Measurements from ENCODE around the gene TLCD2.
"Not testable (repeated sequence)": the region's sequence is repeated elsewhere in the genome, so short reads cannot be mapped to it uniquely, and the experiment has no call there.

TLCD2 gene

DNA sequence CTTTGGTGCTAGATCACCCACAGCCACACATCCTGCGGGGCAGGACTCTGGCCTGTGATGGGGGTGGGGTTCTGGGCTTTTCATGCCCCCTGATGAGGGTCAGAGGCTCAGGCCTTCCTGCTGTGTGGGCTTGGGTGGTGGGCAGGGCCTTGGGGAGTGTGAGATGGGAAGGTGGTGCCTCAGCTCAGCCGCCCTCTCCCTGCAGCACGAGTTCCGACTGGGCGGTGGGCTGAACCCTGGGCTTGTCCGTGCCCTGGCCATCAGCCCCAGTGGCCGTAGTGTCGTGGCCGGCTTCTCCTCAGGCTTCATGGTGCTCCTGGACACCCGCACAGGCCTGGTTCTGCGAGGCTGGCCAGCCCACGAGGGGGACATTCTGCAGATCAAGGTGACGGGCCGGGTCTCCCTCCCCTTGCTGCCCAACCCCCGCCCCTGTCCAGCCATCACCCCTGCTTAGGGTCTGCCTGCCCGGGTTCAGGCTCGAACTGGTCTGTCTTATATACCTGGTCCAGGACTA is 25.7 kb upstream of the TLCD2 start:
- DNase-seq: no peak

GRCh38 chr17:1735418-1735817 is 25.2 kb upstream of the TLCD2 start:
- DNase-seq: no peak

GRCh38 chr17:1733759-1734158 is 23.6 kb upstream of the TLCD2 start:
- DNase-seq: no peak

- no peak for DNase-seq
Observed at GRCh38 chr17:1732833-1733321, 22.7 kb upstream of the TLCD2 start.

DNA sequence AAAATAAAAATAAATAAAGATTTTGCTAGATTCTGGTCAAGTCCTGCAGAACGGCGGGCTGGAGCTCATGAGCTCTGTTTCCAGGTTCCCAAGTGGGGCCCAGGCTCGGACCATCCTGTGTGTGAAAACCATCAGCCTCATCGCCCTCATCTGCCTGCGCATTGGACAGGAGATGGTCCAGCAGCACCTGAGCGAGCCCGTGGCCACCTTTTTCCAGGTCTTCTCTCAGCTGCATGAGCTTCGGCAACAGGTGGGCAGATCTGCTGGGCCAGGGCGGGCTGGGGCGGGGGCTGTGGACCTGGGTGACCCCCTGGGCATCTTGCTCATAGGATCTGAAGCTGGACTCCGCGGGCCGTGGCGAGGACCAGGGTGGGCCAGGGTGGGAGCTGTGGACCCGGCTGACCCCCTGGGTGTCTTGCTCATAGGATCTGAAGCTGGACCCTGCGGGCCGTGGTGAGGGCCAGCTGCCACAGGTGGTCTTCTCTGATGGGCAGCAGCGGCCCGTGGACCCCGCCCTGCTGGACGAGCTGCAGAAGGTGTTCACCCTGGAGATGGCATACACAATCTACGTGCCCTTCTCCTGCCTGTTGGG is 22.2 kb upstream of the TLCD2 start:
- DNase-seq: no peak

DNA sequence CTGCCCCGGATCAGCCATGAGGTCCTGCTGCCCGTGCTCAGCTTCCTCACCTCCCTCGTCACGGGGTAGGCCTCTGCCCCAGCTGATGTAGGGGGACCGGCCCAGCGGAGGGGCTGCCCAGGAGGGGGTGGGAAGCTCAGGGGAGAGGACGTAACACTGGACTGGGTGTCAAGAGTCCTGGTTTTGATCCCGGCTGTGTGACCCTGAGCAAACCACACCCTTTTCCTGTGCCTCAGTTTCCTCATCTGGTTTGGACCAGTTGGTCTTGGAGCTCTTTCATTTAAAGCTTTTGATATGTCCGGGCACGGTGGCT is 21.0 kb upstream of the TLCD2 start:
- no peak for DNase-seq

GRCh38 chr17:1730326-1731193 is 20.4 kb upstream of the TLCD2 start:
- DNase-seq: no peak

DNA sequence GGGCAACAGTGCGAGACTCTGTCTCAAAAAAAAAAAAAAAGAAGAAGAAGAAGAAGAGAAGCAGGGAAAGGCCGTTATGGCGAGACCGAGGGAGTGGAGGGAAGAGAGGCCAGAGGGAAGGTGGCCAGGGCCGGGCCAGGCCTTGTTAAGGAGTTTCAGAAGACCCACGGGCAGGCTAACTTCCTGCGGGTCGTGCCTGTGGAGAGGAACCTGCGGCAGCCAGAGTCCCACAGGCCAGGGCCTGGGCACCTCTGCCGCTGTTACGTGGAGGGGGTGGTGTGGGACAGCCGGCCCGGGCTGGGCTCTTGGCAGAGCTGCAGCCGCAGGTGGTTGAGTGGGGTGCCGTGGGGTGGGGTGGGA is 19.8 kb upstream of the TLCD2 start:
- no peak for DNase-seq

- no peak for DNase-seq
Observed at GRCh38 chr17:1727876-1728630, 17.9 kb upstream of the TLCD2 start.

DNA sequence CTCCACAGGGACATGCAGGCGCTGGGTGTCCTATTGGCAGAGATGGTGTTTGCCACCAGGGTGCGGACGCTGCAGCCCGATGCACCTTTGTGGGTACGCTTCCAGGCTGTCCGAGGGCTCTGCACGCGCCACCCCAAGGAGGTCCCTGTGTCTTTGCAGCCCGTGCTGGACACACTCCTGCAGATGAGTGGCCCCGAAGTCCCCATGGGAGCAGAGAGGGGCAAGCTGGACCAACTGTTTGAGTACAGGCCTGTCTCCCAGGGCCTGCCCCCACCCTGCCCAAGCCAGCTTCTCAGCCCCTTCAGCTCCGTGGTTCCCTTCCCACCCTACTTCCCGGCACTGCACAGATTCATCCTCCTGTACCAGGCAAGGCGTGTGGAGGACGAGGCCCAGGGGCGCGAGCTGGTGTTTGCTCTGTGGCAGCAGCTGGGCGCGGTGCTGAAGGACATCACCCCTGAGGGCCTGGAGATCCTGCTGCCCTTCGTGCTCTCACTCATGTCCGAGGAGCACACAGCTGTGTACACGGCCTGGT is 17.1 kb upstream of the TLCD2 start:
- no peak for DNase-seq

DNA sequence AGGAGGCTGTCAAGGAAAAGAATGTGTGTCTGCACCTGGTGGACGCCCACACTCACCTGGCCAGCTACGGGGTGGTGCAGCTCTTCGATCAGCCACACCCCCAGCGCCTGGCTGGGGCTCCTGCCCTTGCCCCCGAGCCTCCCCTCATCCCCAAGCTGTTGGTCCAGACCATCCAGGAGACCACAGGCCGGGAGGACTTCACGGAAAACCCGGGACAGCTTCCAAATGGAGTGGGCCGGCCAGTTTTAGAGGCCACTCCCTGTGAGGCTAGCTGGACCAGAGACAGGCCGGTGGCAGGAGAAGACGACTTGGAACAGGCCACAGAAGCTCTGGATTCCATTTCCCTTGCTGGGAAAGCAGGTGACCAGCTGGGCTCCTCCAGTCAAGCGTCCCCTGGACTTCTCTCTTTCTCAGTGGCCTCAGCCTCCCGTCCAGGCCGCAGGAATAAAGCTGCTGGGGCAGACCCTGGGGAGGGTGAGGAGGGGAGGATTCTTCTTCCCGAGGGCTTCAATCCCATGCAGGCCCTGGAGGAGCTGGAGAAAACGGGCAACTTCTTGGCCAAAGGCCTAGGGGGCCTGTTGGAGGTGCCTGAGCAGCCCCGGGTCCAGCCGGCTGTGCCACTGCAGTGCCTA is 16.6 kb upstream of the TLCD2 start:
- DNase-seq: no peak

DNA sequence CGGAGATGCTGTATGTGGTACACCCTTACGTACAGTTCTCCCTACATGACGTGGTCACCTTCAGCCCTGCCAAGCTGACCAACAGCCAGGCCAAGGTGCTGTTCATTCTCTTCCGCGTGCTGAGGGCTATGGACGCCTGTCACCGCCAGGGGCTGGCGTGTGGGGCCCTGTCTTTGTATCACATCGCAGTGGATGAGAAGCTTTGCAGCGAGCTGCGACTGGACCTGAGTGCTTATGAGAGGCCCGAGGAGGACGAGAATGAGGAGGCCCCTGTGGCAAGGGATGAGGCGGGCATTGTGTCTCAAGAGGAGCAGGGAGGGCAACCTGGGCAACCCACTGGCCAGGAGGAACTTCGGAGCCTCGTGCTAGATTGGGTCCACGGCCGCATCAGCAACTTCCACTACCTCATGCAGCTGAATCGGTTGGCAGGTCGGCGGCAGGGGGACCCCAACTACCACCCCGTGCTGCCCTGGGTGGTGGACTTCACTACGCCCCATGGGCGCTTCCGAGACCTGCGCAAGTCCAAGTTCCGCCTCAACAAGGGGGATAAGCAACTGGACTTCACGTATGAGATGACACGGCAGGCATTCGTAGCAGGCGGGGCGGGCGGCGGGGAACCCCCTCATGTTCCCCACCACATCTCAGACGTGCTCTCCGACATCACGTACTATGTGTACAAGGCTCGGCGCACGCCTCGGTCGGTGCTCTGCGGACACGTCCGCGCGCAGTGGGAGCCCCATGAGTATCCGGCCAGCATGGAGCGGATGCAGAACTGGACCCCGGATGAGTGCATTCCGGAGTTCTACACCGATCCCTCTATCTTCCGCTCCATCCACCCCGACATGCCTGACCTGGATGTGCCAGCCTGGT is 15.7 kb upstream of the TLCD2 start:
- DNase-seq: no peak

- DNase-seq: no peak
Observed at GRCh38 chr17:1724869-1725641, 14.9 kb upstream of the TLCD2 start.

- DNase-seq: peak; percentile 58 to 80 (median 68)
Observed at GRCh38 chr17:1724351-1724868, 14.2 kb upstream of the TLCD2 start, which contains the start of gene WDR81. Gene WDR81 (plus strand): TSS chr17:1724704. CDS start chr17:1724960, 256 bp downstream.

DNA sequence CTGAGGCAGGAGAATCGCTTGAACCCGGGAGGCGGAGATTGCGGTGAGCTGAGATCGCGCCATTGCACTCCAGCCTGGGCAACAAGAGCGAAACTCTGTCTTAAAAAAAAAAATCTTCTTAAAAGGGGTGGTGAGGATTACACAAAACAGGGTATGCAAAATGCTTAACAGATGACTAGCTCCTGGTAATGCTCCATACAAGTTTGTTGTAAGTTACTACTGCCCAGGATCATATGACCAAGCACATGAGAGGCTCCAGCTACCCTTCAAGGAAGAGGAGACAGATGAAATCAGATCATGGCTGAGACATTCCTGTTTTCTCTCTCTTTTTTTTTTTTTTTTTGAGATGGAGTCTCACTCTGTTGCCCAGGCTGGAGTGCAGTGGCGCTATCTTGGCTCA is 11.8 kb upstream of the TLCD2 start:
- not testable (repeated sequence) for DNase-seq

DNA sequence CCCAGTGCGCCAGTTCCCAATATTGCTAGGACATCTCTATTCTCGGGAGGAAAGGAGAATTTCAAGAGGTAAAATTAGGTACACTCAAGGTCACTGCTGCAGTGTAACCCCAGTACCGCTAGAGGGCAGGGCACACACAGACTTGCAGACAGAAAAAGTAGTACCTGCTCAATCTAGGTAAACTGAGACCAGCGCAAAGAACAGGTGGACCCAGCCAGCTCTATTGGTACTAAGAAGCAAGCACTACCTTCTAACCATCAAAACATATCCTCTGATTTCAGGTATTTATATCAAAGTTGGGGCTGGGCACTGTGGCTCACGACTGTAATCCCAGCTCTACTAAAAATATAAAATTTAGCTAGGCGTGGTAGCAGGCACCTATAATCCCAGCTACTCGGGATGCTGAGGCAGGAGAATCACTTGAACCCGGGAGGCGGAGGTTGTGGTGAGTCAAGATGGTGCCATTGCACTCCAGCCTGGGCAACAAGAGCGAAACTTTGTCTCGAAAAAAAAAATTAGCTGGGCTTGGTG is 10.7 kb upstream of the TLCD2 start:
- peak in 3 of 4 experiments; percentile 33 to 60 (median 44) for DNase-seq

DNA sequence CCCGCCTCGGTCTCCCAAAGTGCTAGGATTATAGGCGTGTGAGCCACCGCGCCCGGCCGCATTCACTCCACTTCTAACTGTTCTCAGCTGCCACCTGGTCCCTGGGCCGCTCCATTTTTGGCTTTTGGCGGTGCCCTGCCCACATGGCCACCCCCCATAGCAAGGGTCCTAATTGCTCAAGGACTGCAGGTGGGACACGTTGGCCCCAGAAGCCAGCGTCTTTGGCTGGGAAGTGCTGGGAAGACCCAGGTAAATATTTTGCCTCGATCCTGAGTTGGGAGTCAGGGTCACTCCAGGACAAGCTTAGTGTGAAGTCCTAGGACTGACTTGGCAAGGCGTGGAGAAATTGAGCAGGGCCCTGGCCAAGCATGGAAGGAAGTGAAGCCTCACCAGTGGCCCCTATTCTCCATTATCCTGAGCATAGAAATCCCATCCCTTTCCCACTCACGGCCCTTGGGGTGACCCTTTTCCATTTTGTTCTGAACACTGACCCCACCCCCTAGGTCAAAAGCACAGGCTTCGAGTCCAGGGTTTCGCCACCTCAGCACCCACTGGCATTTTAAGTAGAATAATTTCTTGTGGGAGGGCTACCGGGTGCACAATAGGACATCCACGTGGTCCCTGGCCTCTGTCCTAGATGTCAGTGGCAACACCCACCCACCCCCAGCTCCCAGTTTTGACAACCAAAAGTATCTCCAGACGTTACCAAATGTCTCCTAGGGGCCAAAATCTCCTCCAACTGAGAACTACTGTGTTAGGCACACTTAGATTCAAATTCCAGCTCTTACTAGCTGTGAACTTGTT is 8.4 kb upstream of the TLCD2 start:
- no peak for DNase-seq

- peak; percentile 32 to 53 (median 44) for DNase-seq
Observed at GRCh38 chr17:1716912-1717695, 6.9 kb upstream of the TLCD2 start.

Measured in activated naive CD4-positive, alpha-beta T cell (primary cell).